Natural killer cell (primary cell): Measurements from ENCODE around the gene PRICKLE2. TPM values are rescaled to one million over a fixed set of nuclear protein-coding genes. Genes with fewer than 3 reads are reported as not detected.

Source experiments
- ATAC-seq, 3 donors: fragments of 150-1000 bp in 2 of 3; fragments of 200-7000 bp in 1 of 3; cut with Tn5 transposase; 1 replicate in 1 of 3; 2 replicates in 2 of 3; pipeline ENCODE4 v1.10.0; 2021; ENCODE audit warnings: mild to moderate bottlenecking in 2 of 3, moderate library complexity in 2 of 3
- DNase-seq, 2 donors: peaks; one replicate each; pipeline versions ENCODE4 v3.0.0 to v3.0.0-alpha.2; 2013 to 2021; ENCODE audit warnings: mixed read lengths in 1 of 2
- H3K27ac ChIP-seq: one replicate; pipeline ENCODE4 v1.5.1; 2013; ENCODE audit warnings: mild to moderate bottlenecking, low read length
- H3K27me3 ChIP-seq: one replicate; pipeline ENCODE4 v1.6.1; 2013; ENCODE audit warnings: low read length; ENCODE audit not compliant: control insufficient read depth, insufficient read depth
- H3K36me3 ChIP-seq: one replicate; pipeline ENCODE4 v1.6.1; 2013; ENCODE audit warnings: low read length; ENCODE audit not compliant: control insufficient read depth, insufficient read depth
- H3K4me1 ChIP-seq: one replicate; pipeline ENCODE4 v1.6.1; 2013; ENCODE audit warnings: low read length; ENCODE audit not compliant: control insufficient read depth, insufficient read depth
- H3K4me3 ChIP-seq: one replicate; pipeline ENCODE4 v1.5.1; 2013; ENCODE audit warnings: low read length
- H3K9me3 ChIP-seq: one replicate; pipeline ENCODE4 v1.6.1; 2013; ENCODE audit warnings: low read length; ENCODE audit not compliant: control insufficient read depth, insufficient read depth
- H3K27ac Mint-ChIP-seq, 2 donors: one replicate each; pipeline ENCODE4 v1.8.0; 2022; ENCODE audit warnings: mild to moderate bottlenecking in 2 of 2, mixed read lengths in 2 of 2, moderate library complexity in 1 of 2
- H3K27me3 Mint-ChIP-seq, 2 donors: one replicate each; pipeline ENCODE4 v1.8.0; 2022; ENCODE audit warnings: low read depth in 2 of 2, mixed read lengths in 2 of 2
- H3K36me3 Mint-ChIP-seq: one replicate; pipeline ENCODE4 v1.8.0; 2022; ENCODE audit warnings: mixed read lengths
- H3K4me1 Mint-ChIP-seq, 2 donors: one replicate each; pipeline ENCODE4 v1.8.0; 2022; ENCODE audit warnings: mixed read lengths in 2 of 2
- H3K4me3 Mint-ChIP-seq: one replicate; pipeline ENCODE4 v1.8.0; 2022; ENCODE audit warnings: mild to moderate bottlenecking, moderate library complexity, mixed read lengths
- H3K9me3 Mint-ChIP-seq, 2 donors: one replicate each; pipeline ENCODE4 v1.8.0; 2022; ENCODE audit warnings: mixed read lengths in 2 of 2
- CTCF ChIP-seq: fragments of 200-600 bp; IDR thresholded peaks from one replicate; pipeline ENCODE4 v1.8.0; 2022; ENCODE audit warnings: antibody characterized with exemption
- WGBS: methylation state at CpG from one replicate; pipeline ENCODE4 v1.1.7; 2013; ENCODE audit warnings: missing lambda C conversion rate; ENCODE audit not compliant: insufficient coverage; 5-methylcytosine and 5-hydroxymethylcytosine counted together
- intact Hi-C: fragments of 100-400 bp; cut with micrococcal nuclease; formaldehyde crosslinking; loops from one replicate; pipeline ENCODE4 v1.14.2; 2022
- total RNA-seq, 4 donors: library from RNA; stranded (reverse); fragments of 120-200 nt in 1 of 4; gene quantifications; one replicate each; pipeline versions ENCODE4 v1.2.3 to v1.2.4, GENCODE V29; 2013 to 2022

The PRICKLE2 gene
- total RNA-seq, 3 donors from 2014 or later (not counting 1 experiment from before 2014, with no cell fraction given) = 0.07 to 3.3 (median 1.8) TPM

GRCh38 chr3:64223791-64224745 lies 1.2 kb downstream of the PRICKLE2 start:
- intact Hi-C loops = no loop called here
- no peaks in the 10 kb centered on the region for H3K4me1 Mint-ChIP-seq
- Histone ChIP-seq H3K4me1 (no peaks in the 10 kb centered on the region), H3K9me3 (no peaks in the 10 kb centered on the region), H3K36me3 (no peaks in the 10 kb centered on the region), H3K27me3 (no peaks in the 10 kb centered on the region), H3K27ac (no peak overlapping the region), H3K4me3 (no peak overlapping the region)
- no peaks in the 10 kb centered on the region for H3K27me3 Mint-ChIP-seq
- DNase-seq = no peak
- no peak overlapping the region for H3K27ac Mint-ChIP-seq
- ATAC-seq = no peak
- H3K9me3 Mint-ChIP-seq = peaks cover 0 to 3% of the 10 kb centered on the region in 2 donors
- TF ChIP-seq CTCF = no peak
- H3K4me3 Mint-ChIP-seq = peak overlapping the region; percentile 82
- H3K36me3 Mint-ChIP-seq = no peaks in the 10 kb centered on the region
- WGBS = 92% methylated on average over 9 of the region's 9 CpGs

DNA sequence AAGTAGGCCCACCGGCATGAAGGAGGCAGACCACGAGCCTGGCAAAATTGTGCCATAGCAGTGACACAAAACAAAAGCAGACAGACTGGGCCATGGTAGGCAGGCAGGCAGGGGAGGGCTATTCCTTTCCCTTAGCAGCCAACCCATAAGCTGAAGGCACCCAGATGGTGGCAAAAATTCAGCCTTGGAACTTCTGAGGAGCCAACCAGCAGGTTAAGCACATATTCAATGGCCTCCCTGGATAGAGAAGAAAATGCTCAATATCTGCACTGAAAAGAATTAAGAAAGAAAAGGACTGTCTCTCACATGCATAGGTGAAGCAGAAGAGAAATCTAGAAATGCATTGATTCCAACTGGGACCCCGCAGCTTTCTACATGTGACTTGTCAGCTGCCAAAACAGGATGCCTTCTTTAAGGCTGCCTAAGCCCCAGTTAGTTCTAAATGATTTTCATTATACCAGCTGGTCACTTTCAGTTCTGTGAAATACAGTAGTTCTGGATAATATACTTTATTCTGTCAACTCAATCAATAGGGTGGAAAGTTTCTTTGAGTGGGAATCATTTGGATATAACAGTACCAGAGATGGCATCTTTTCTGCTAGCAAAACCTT lies 2.7 kb downstream of the PRICKLE2 start:
- WGBS = 91% methylated on average over 3 of the region's 3 CpGs
- TF ChIP-seq CTCF = no peak
- H3K4me1 Mint-ChIP-seq = no peaks in the 10 kb centered on the region

GRCh38 chr3:64221571-64222257 lies 3.6 kb downstream of the PRICKLE2 start:
- intact Hi-C loops = no loop called here
- H3K4me1 ChIP-seq = no peaks in the 10 kb centered on the region
- no peaks in the 10 kb centered on the region for H3K36me3 ChIP-seq
- no peaks in the 10 kb centered on the region for H3K27me3 Mint-ChIP-seq
- ATAC-seq = no peak
- H3K4me3 Mint-ChIP-seq = no peak overlapping the region
- H3K4me1 Mint-ChIP-seq = no peaks in the 10 kb centered on the region
- 85% methylated on average over 5 of the region's 6 CpGs for WGBS
- no peak overlapping the region for H3K4me3 ChIP-seq
- H3K36me3 Mint-ChIP-seq = no peaks in the 10 kb centered on the region
- peaks cover 0 to 3% of the 10 kb centered on the region in 2 donors for H3K9me3 Mint-ChIP-seq
- no peaks in the 10 kb centered on the region for H3K9me3 ChIP-seq
- no peak for DNase-seq
- no peak overlapping the region for H3K27ac ChIP-seq
- H3K27me3 ChIP-seq = no peaks in the 10 kb centered on the region
- no peak overlapping the region for H3K27ac Mint-ChIP-seq
- TF ChIP-seq CTCF = no peak

More for the DNA sequence above, 2.7 kb downstream of the PRICKLE2 start:
- no peak overlapping the region for H3K4me3 ChIP-seq
- no peaks in the 10 kb centered on the region for H3K27me3 ChIP-seq
- Mint-ChIP-seq H3K27ac (no peak overlapping the region), H3K9me3 (peaks cover 0 to 3% of the 10 kb centered on the region in 2 donors), H3K4me3 (peak overlapping the region; percentile 10), H3K36me3 (no peaks in the 10 kb centered on the region), H3K27me3 (no peaks in the 10 kb centered on the region)
- H3K36me3 ChIP-seq = no peaks in the 10 kb centered on the region
- H3K27ac ChIP-seq = no peak overlapping the region
- DNase-seq (no peak), ATAC-seq (no peak)
- no peaks in the 10 kb centered on the region for H3K9me3 ChIP-seq
- intact Hi-C loops = no loop called here
- no peaks in the 10 kb centered on the region for H3K4me1 ChIP-seq
